Measurements from ENCODE around the gene SUGP1.

Gene SUGP1

GRCh38 chr19:19296953-19297689, 23.2 kb downstream of the SUGP1 start:
- DNase-seq (ENCODE audit: low read depth), result no peak

- no peak for DNase-seq (ENCODE audit: low read depth)
Measured at GRCh38 chr19:19294914-19295313, 25.4 kb downstream of the SUGP1 start.

- DNase-seq (ENCODE audit: low read depth), result no peak
Measured at GRCh38 chr19:19292607-19293006, 27.7 kb downstream of the SUGP1 start.

- no peak for DNase-seq (ENCODE audit: low read depth)
Measured at GRCh38 chr19:19285686-19286085, 34.6 kb downstream of the SUGP1 start.

- DNase-seq (ENCODE audit: low read depth), result no peak
Measured at GRCh38 chr19:19280561-19280960, 39.7 kb downstream of the SUGP1 start.

- no peak for DNase-seq (ENCODE audit: low read depth)
Measured at GRCh38 chr19:19279853-19280252, 40.5 kb downstream of the SUGP1 start.

GRCh38 chr19:19279062-19279612, 41.2 kb downstream of the SUGP1 start:
- no peak for DNase-seq (ENCODE audit: low read depth)

GRCh38 chr19:19278315-19278714, 42.0 kb downstream of the SUGP1 start:
- no peak for DNase-seq (ENCODE audit: low read depth)

- DNase-seq (ENCODE audit: low read depth), result no peak
Measured at GRCh38 chr19:19276851-19277250, 43.5 kb downstream of the SUGP1 start.

GRCh38 chr19:19276386-19276785, 43.9 kb downstream of the SUGP1 start:
- no peak for DNase-seq (ENCODE audit: low read depth)

- DNase-seq (ENCODE audit: low read depth), result no peak
Measured at GRCh38 chr19:19274716-19275565, 45.4 kb downstream of the SUGP1 start.

GRCh38 chr19:19274146-19274545, 46.2 kb downstream of the SUGP1 start:
- no peak for DNase-seq (ENCODE audit: low read depth)

GRCh38 chr19:19271828-19272599, 48.3 kb downstream of the SUGP1 start:
- no peak for DNase-seq (ENCODE audit: low read depth)

- DNase-seq (ENCODE audit: low read depth), result no peak
Measured at GRCh38 chr19:19270749-19271571, 49.3 kb downstream of the SUGP1 start.

- no peak for DNase-seq (ENCODE audit: low read depth)
Measured at GRCh38 chr19:19269952-19270694, 50.2 kb downstream of the SUGP1 start.

GRCh38 chr19:19268453-19269385, 51.6 kb downstream of the SUGP1 start:
- no peak for DNase-seq (ENCODE audit: low read depth)

- no peak for DNase-seq (ENCODE audit: low read depth)
Measured at GRCh38 chr19:19267305-19267704, 53.0 kb downstream of the SUGP1 start.

GRCh38 chr19:19263886-19264487, 56.3 kb downstream of the SUGP1 start:
- no peak for DNase-seq (ENCODE audit: low read depth)
